ENCODE data around the gene SPTBN2.

GRCh38 chr11:66706989-66707388, 22.0 kb downstream of the SPTBN2 start:
- TF ChIP-seq CTCF (conservative IDR thresholded peaks at IDR 0.05) = no peak
- TF ChIP-seq EZH2 (IDR thresholded peaks at IDR 0.05; ENCODE audit: low read depth) = no peak

Measured in PC-9 (cell line).